EL (cell line): ENCODE measurements around the gene TMEM222.
A peak's percentile ranks its signal among the peaks of the same experiment; 100 is the strongest.

Experiments
- DNase-seq: peaks from one replicate; pipeline ENCODE4 v3.0.0-alpha.2; 2016

TMEM222 gene

DNA sequence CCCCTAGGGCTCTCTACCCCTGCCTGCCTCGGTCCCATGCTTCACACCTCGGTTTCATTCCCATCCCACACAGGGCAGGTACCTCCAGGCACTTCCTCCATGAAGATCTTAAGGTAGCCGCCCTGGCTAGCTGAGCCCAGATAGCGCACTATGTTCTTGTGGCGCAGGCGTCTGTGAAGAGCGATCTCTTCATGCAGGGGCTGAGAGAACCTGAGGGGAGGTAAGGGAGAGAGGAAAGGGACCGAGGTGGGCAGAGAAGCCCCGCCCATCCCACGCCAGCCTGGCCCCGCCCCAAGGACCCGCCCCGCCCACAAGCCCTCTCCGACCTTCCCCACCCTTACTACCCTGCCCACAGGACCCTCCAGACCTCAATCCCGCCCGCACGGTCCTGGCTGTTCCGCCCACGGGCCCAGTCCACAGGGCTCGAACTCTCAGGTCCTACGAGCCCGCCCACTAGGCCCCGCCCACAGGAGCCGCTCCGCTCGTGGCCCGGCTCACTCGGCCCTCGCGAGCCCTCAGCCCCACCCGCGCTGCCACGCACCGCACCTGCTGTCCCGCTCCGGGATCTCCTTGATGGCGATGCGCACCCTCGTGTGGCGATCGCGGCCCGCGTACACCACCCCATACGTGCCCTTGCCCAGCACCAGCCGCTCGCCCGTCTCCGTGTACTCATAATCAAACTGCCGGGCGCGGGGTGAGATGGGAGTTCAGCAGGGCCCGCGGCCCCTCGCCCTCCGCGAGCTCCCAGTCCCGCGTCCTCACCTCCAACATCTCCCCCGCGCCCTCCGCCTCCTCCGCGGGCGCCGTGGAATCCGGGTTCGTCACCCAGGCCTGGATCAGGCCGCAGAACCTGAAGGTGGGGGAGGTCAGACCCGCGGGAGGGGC is 38.4 kb downstream of the TMEM222 start:
- DNase-seq: no peak

DNA sequence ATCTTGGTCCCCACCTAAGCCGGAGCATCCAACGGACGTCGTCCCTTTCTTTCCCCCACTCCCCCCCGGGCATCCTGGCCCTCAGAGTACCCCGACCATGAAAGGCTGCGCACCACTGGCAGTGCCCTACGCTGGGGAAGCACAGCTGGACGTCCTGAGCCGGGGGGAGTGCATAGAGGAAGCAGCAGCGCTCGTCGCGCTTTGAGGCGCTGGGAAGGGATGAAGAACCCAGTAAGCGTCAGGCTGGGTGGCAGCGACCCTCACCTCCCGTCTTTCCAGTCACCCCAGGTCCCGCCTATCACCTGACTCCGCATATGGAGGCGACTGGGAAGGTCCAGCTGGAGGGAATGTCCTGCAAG is 39.1 kb downstream of the TMEM222 start:
- no peak for DNase-seq

DNA sequence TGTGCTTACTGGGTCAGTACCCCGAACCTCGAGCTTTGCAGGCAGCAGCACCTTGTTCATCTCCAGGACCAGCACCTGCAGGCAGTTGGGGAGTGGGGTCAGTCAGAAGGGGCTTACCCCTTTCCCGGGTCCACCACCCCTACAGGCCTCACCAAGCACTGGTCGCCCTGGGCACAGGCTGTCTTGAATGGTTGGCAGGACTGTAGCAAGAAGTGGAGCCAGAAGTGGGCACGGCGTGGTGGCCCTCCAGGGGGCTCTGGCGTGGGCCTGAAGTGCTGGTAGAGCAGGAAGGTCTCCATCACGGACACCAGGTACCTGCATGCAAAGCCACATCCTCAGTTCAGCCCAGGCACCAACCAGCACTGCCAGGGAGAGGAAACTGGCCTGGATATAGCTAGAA is 39.6 kb downstream of the TMEM222 start:
- no peak for DNase-seq

DNA sequence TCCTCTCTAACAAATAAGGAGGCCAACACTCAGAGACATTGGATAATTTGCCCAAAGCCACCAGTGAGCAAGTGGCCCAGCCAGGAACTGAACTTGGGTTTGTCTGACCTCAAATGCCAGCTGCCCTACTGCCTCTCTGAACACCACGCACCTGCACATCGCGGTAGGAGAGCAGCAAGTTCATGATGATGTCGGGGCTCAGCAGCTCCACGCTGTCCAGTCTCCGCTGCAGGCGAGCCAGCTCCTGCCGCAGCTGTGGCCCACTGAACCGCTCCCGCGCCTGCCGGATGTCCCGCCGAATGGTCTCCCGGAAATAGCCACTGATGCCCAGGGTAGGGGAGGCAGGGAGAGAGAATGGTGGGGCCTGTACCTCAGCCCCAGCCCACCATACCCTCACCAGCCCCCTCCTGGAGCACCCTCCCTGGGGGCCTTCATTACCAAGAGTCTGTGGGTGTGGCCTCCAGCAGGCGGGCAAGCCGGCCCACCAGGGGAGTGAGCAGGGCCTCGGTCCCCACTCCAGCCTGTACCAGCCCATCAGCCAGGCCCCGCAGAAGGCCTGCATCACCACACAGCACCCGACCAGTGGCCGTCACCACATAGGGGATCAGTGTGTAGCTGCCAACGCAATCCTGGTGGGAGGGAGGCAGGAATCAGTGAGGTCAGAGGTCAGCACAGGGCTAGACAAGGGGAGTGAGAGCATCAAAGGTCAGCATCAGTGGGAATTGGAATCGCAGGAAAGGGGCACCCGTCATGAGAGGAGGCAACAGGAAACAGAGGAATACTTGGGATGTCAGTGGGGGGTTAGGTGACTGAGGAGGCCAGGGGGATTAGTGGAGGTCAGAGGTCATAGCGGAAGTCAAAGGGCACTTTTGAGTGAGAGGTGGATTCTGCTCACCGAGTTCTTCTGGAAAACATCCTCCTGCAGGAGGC is 42.1 kb downstream of the TMEM222 start:
- DNase-seq: no peak

DNA sequence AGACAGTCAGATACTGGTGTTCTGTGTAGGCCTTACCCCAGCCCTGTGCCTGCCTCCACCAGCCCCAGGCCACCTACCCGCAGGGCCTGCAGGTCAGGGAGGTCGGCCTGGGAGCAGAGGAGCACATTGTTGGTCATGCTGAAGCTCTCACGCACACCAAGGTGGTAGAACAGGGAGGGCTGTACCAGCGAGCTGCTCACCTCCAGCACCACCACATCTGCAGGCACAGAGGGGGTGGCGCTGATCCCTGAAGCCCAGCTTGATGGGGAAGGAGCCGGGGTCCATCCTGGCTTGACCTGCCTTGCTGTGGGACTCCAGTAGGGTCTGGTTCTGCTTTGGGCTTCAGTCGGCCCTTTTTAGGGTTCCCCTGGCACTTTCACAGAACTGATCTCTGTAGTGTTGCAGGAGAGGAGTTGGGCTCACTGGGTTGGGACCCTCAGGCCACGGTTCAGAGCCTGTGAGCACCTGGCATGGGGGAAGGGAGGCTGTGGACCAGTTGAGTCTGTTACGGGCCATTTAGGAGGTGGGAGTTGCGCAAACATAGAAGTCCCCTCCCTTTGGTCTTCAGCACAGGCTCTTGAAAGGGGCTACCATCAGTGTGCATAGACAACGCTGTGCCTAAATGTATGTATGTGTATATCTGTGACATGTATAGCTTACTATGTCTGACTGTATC is 42.9 kb downstream of the TMEM222 start:
- DNase-seq: no peak

DNA sequence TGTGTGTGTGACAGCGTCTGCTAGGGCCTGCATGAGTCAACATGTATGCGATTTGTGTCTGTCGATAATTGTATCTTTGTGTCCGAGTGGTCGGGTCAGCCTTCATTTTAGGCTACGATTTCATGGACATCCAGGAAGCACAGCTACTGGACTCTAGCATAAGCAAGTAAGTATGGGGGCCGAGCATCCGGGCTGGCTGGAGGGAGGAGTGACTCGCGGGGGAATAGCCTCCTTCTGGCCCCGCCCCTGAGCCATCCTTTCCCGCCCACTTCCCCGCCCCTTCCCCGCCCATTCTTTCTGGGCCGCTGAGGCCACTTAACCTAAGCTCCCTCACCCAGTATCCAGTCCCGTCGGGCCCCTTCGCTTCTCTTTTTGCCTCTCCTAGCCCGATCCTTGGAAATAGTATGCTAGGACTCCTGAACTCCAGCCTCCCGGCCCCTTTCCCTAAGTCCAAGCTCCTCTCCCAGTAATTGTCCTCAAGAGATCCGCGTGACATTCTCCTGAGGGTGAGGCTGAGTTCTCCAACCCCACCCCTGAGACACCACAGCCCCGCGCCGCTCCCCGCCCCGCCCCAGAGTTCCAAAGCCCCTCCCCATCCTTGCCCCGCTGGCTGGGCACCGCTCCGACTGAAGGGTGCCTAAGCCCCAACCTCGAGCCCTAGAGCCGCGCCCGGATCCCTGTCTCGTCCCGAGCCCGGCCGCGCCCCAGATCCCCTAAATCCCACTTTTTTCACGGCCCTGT is 43.6 kb downstream of the TMEM222 start:
- peak; percentile 91 for DNase-seq

DNA sequence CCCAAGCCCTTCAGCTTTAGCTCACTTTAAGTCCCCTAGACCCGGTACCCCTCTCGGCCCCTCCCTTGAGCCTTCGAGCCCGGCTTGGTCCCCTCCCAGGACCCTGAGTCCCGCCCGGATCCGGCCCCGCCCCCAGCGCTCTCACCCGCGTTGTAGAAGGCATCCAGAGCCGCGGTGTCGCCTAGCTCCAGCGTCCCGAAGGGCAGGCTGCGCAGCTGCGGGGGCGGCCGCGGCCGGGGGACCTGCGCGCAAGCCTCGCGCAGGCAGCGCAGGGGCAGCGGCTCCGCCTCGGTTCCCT is 44.1 kb downstream of the TMEM222 start:
- DNase-seq: peak; percentile 86

DNA sequence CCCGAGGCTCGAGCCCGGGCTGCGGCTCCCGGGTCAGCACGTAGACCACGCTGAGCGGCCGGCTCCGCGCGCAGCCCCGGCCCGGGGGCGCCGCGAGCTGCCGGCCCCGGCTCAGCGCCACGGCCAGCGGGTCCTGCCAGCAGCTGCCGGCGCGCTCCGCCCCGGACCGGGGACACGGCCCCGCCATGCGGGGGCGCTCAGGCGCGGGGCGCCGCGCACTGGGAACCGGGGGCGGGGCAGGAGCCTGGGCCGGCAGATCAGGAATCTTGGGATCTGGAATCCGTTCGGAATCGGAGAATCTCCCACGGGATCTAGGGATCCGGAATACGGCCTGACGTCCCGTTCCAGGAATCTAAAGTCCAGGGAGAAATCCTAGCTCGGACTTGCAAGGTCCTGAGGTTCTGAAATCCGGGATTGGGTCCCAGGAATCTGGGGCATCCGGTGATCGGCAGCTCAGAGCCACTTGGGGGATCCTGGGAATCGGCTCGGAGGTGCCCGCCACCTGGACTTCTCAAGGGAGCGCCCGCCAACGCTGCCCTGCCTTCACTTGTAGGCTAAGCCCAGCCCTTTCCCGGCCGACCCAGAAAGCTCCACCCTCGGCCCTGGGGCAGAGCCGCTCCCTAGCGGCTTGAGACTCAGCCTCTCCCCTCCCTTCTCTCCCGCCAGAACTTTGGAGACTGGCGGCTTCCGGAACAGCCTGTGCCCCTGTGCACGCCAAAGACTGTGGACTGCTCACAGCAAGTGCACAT is 44.6 kb downstream of the TMEM222 start, which contains the start of gene MAP3K6:
Gene MAP3K6, minus strand, starts transcription at position 551 of the 749 bp plus-strand sequence. Its CDS starts 364 bp downstream, at position 187.
- DNase-seq: peak; percentile 88

DNA sequence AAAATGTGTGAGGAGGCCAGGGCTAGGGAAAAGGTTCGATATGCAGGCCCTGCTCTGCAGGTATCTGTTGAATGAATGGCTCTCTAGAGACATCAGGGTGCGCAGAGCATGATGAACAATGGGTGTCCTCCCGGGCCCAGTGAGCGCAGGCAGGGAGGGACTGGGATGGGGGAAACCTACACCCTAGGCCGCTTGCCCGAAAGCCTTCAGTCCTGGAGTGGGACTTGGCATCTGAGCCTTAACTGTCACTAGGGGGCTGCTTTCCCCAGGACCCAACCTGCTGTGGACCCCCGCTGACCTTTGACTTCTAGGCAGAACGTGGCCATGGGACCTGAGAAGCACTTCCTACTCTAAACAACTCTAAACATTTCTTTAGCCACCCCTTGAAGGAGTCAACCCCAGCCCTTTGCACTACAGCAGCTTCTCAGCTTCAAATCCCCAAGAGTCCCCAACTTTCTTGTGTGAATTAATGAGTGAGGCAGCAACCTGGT is 45.2 kb downstream of the TMEM222 start:
- DNase-seq: no peak

DNA sequence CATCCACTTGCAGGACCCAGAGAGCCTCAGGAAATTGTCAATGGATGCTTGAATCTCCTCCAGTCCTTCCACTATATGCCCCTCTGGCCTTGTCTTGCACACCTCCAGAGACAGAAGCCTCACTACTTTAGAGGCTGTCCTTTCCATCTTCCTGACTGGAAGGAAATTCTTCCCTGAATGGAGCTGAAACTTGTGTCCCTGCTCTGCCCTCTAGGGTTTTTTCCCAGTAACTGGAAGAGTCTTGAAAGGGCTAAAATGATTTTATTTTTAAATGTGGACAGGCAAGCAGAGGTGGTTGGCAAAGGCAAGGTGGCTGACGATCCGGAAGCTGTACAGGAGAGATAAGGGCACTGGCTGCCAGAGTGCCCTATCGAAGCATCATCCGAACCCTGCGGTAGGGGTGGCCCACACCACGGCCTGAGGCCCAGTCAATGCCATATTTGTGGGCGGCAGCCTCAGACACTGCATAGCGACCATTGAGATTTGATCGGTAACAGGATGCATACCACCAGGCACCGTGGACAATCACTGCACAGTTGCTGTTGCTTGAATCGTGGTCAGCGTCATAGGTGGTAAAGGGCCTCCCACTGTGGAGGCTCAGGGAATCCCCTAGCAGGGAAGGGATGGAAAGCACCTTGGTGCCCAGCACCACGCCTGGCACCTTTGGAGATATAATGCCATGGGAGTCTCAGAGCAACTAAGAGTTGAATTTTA is 47.1 kb downstream of the TMEM222 start:
- no peak for DNase-seq

DNA sequence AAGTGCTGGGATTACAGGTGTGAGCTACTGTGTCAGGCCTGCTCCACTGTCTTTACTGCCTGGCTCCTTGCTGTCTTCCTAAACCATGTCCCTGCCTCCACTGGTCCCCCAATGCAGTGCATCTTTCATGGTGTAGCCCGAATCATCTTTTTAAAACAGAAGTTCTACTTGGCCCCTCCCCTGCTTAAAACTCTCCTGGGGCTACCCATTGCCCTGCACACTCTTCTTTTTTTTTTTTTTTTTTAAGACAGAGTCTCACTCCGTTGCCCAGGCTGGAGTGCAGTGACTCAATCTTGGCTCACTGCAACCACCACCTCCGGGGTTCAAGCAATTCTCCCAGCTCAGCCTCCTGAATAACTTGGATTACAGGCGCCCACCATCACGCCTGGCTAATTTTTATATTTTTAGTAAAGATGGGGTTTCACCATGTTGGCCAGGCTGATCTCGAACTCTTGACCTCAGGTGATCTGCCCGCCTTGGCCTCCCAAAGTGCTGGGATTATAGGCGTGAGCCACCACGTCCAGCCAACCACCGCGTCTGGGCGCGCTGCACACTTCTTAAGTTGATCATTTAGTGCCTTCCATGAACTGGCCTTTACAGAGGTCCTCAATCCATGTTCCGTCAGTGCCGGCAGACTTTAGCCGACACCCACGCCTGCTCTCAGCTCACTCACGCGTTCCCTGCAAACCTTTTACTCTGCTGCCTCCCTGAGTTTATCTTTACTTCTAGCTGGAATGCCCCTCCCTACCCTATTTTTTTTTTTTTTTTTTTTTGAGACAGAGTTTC is 50.3 kb downstream of the TMEM222 start:
- no peak for DNase-seq

DNA sequence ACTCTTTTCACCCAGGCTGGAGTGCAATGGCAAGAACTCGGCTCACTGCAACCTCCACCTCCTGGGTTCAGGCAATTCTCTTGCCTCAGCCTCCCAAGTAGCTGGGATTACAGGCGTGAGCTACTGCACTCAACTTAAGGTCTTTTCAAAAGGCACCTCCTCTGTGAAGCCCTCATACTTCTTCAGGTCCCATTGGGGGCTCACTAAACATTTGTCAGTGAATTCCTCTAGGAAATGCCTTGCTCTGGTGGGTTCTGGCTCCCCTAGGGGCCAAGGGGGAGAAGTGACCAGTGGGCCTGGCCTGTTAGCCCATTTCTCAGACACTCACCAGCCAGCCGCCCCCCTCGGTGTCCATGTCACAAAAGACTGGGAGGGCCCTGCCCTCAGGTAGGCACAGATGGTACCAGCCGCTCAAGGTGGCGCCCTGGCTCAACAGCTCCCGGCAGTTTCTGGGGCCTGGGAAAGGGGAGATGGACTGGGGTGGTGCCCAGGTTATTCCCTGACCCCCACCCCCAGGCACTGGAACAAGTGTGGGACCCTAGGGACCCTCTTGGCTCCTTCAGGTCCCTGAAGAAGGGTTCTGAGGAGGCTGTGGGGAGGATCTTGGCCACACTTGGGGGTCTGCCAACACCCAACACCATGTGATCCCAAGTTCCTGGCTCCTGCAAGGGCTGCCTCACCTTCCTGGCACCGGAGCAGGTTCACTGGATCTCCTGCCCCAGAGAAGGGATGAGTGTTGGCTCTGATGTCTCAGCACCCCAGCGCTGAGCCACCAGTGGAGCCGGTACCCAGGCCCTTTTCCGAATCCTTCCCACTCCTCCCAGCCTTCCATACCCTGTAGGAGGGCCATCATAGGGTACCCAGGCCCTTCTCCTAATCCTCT is 51.1 kb downstream of the TMEM222 start:
- DNase-seq: no peak

DNA sequence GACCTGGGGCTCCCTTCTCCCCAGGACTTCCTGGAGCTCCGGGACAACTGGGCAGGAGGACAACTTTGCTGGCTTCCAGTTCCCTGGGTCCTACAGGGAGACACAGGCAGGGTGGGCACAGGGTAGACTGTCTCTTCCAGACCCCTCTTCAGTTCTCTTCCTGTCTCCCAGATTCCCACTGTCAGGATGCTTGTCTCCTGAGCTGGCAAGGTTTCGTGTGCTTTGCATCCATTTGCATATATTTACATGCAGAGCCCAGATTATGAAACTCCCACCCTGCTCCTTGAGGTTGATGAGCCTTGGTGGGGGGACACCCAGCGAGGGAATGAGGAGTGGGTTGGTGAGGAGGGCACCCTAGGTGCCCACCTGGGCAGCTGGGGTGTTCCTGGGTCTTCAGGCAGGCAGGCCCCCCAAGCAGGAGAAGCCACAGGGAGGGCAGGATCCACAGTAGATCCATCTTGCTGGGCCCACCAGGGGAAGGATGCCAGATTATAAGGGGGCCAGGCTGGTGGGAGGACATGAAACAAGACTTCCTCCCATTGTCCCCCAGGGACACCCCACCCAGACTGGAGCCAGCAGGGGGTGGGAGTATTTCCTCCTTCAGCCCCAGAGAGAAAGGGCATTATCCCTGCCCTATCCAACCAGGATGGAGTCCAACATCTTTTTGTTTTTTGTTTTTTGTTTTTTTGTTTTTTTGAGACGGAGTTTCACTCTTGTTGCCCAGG is 52.6 kb downstream of the TMEM222 start, which contains the start of gene FCN3:
Gene FCN3, minus strand, starts transcription at position 463 of the 725 bp plus-strand sequence. Its CDS starts 6 bp downstream, at position 457.
- DNase-seq: no peak

DNA sequence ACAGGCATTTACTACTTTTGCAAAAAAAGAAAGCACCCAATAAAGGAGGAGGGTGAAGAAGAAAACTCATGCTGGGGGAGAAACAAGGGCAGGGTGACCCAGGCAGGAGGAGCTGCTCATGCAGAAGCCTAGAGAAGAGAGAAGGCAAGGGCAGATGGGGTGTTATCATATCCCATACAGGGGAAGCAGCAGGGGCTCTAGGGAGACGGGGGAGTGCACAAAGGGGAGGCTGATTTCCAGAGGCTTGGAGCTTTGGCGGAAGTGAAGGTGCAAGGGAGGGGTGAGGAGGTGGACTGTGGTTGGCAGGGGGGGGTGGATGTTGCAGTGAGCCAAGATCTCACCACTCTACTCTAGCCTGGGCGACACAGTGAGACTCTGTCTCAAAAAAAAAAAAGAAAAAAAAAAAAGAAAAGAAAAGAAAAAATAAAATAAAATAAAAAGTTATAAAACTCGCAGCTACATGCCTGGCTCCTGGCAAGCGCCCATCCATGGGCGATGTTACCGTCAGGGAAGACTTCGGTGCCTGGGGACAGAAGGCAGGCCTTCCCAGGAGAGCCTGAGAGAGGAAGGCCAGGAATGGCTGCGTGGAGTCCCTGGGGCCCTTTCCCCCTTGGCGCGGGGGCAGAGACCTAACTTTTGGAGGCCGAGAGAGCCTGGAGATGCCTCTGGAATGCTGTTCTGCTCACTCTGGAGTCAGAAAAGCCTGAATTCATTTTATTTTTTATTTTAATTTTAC is 56.0 kb downstream of the TMEM222 start:
- DNase-seq: no peak

DNA sequence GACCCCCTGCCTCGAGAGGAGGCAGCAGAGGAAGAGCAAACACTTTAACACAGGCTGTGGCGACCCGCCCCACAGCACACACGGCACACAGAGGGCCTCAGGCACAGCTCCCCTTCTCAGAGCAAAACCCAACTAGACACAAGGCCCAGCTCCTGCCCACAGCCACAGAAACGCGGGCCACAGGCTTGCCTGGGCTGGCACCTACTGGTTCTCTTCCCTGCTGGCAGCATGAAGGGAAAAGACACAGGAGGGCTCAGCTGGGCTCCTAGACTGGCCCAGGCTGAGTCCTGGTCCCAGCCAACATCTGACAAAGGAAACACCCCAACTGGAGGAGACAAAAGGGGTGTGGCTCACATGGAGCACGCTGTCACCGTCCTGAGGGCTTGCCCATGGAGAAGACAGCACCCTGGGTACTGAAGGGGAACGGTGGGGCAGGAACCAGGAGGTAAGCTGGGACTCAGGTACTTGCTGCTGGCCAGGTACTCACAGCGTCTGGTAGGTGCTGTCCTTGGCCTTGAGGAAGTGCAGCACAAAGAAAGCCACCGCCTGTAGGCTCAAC is 57.7 kb downstream of the TMEM222 start:
- no peak for DNase-seq

DNA sequence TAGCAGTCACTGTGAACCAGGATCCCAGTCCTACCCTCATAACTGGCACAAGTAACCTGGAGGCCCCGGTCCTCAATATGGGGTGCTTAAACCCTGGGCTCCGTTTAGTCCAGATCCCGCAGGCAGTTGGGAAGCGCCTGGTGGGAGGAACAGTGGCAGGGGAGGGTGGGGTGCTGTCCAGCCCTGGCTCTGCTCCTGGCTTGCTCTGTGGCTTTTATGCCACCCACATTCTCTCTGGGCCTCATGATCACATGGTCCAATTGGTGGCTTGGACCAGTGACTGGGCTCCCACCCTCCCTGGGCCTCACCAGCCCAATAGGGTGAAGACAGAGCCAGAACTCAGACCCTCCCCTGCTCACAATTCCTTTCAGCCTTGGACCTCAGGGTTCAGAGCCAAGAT is 58.3 kb downstream of the TMEM222 start:
- no peak for DNase-seq
